Measurements from ENCODE around the gene UBE2O.

UBE2O gene

DNA sequence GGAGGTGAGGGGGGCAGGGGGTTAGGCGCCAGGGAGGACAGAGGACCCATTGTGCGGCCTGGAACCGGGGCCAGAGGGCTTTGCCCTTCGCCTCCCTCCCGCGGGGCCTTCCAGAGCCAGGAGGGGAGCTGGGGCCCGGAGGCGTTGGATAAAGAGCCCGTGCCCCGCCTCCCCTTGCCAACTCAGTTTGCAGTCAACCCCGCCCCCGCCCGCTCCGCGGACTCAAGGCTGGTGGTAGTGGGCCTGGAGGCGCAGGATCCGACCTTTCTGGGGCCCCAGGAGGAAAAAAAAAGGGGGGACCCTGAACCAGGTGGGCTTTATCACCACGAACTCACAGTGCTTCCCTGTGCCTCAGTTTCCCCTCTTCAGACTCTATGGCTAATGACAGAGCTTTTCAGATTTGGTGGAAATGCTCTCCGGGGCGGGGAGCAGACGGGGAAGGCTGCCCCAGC lies 70.6 kb downstream of the UBE2O start:
- no peaks in the 10 kb centered on the region for H4K20me1 ChIP-seq (ENCODE audit: insufficient read depth, low read length)
- no peak overlapping the region for H2AFZ ChIP-seq (ENCODE audit: low read length)
- H3K4me3 ChIP-seq (ENCODE audit: low read depth, low read length, poor library complexity, severe bottlenecking): peak overlapping the region; percentile 63

GRCh38 chr17:76381633-76382350 lies 71.2 kb downstream of the UBE2O start:
- no peaks in the 10 kb centered on the region for H3K9me3 ChIP-seq (ENCODE audit: low read length)
- H3K36me3 ChIP-seq (ENCODE audit: insufficient read depth, low read length): no peaks in the 10 kb centered on the region
- H3K27ac ChIP-seq (ENCODE audit: low read depth, low read length, poor library complexity, severe bottlenecking): no peak overlapping the region
- H3F3A ChIP-seq (ENCODE audit: insufficient read depth, low read length): no peaks in the 10 kb centered on the region
- no peak overlapping the region for H2AFZ ChIP-seq (ENCODE audit: low read length)
- no peaks in the 10 kb centered on the region for H4K20me1 ChIP-seq (ENCODE audit: insufficient read depth, low read length)
- no peak overlapping the region for H3K4me3 ChIP-seq (ENCODE audit: low read depth, low read length, poor library complexity, severe bottlenecking)
- 0 out of 2 replicates have a peak, but pooled peaks cover 3% of the 10 kb centered on the region for H3K27me3 ChIP-seq (ENCODE audit: insufficient read depth, low read length)
- no peak overlapping the region for H3K9ac ChIP-seq (ENCODE audit: low read length)
- H3K79me2 ChIP-seq (ENCODE audit: insufficient read depth, low read length): no peaks in the 10 kb centered on the region
- TF ChIP-seq EZH2 (IDR thresholded peaks at IDR 0.05; ENCODE audit: borderline replicate concordance, low read length): no peak
- TF ChIP-seq, protein P1, sequence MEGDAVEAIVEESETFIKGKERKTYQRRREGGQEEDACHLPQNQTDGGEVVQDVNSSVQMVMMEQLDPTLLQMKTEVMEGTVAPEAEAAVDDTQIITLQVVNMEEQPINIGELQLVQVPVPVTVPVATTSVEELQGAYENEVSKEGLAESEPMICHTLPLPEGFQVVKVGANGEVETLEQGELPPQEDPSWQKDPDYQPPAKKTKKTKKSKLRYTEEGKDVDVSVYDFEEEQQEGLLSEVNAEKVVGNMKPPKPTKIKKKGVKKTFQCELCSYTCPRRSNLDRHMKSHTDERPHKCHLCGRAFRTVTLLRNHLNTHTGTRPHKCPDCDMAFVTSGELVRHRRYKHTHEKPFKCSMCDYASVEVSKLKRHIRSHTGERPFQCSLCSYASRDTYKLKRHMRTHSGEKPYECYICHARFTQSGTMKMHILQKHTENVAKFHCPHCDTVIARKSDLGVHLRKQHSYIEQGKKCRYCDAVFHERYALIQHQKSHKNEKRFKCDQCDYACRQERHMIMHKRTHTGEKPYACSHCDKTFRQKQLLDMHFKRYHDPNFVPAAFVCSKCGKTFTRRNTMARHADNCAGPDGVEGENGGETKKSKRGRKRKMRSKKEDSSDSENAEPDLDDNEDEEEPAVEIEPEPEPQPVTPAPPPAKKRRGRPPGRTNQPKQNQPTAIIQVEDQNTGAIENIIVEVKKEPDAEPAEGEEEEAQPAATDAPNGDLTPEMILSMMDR (IDR thresholded peaks at IDR 0.05; ENCODE audit: low read length): no peak
- H3K4me2 ChIP-seq (ENCODE audit: low read length): no peak overlapping the region
- peaks cover 39% of the 10 kb centered on the region for H3K4me1 ChIP-seq (ENCODE audit: insufficient read depth, low read length, severe bottlenecking)
- H3K9me2 ChIP-seq (ENCODE audit: low read depth, low read length): no peaks in the 10 kb centered on the region

More for the DNA sequence above, 70.6 kb downstream of the UBE2O start:
- no peaks in the 10 kb centered on the region for H3K9me3 ChIP-seq (ENCODE audit: low read length)
- H3K36me3 ChIP-seq (ENCODE audit: insufficient read depth, low read length): no peaks in the 10 kb centered on the region
- peak overlapping the region; percentile 78; the same call in 1 of the 2 replicates for H3K4me2 ChIP-seq (ENCODE audit: low read length)
- H3F3A ChIP-seq (ENCODE audit: insufficient read depth, low read length): no peaks in the 10 kb centered on the region
- peaks cover 41% of the 10 kb centered on the region for H3K4me1 ChIP-seq (ENCODE audit: insufficient read depth, low read length, severe bottlenecking)
- H3K9me2 ChIP-seq (ENCODE audit: low read depth, low read length): no peaks in the 10 kb centered on the region
- TF ChIP-seq, protein P1 (IDR thresholded peaks at IDR 0.05; ENCODE audit: low read length): no peak
- TF ChIP-seq EZH2 (IDR thresholded peaks at IDR 0.05; ENCODE audit: borderline replicate concordance, low read length): no peak
- H3K27me3 ChIP-seq (ENCODE audit: insufficient read depth, low read length): 0 out of 2 replicates have a peak, but pooled peaks cover 3% of the 10 kb centered on the region
- no peak overlapping the region for H3K9ac ChIP-seq (ENCODE audit: low read length)
- H3K27ac ChIP-seq (ENCODE audit: low read depth, low read length, poor library complexity, severe bottlenecking): no peak overlapping the region
- no peaks in the 10 kb centered on the region for H3K79me2 ChIP-seq (ENCODE audit: insufficient read depth, low read length)

GRCh38 chr17:76379646-76380376 lies 73.1 kb downstream of the UBE2O start:
- no peaks in the 10 kb centered on the region for H3F3A ChIP-seq (ENCODE audit: insufficient read depth, low read length)

More at GRCh38 chr17:76379646-76380376, 73.1 kb downstream of the UBE2O start:
- no peak overlapping the region for H3K27ac ChIP-seq (ENCODE audit: low read depth, low read length, poor library complexity, severe bottlenecking)
- no peak overlapping the region for H3K9ac ChIP-seq (ENCODE audit: low read length)
- no peaks in the 10 kb centered on the region for H3K79me2 ChIP-seq (ENCODE audit: insufficient read depth, low read length)
- no peaks in the 10 kb centered on the region for H4K20me1 ChIP-seq (ENCODE audit: insufficient read depth, low read length)
- no peaks in the 10 kb centered on the region for H3K36me3 ChIP-seq (ENCODE audit: insufficient read depth, low read length)
- peaks cover 19% of the 10 kb centered on the region for H3K4me1 ChIP-seq (ENCODE audit: insufficient read depth, low read length, severe bottlenecking)
- H3K4me3 ChIP-seq (ENCODE audit: low read depth, low read length, poor library complexity, severe bottlenecking): no peak overlapping the region
- H2AFZ ChIP-seq (ENCODE audit: low read length): no peak overlapping the region
- 0 out of 2 replicates have a peak, but pooled peaks cover 3% of the 10 kb centered on the region for H3K27me3 ChIP-seq (ENCODE audit: insufficient read depth, low read length)
- no peaks in the 10 kb centered on the region for H3K9me3 ChIP-seq (ENCODE audit: low read length)
- no peaks in the 10 kb centered on the region for H3K9me2 ChIP-seq (ENCODE audit: low read depth, low read length)
- TF ChIP-seq, protein P1 (IDR thresholded peaks at IDR 0.05; ENCODE audit: low read length): no peak
- no peak for TF ChIP-seq EZH2 (IDR thresholded peaks at IDR 0.05; ENCODE audit: borderline replicate concordance, low read length)
- no peak overlapping the region for H3K4me2 ChIP-seq (ENCODE audit: low read length)

Data from OCI-LY1 (cell line).